Endothelial cell of umbilical vein (primary cell): ENCODE data around the gene NCK2. TPM values are rescaled to one million over a fixed set of nuclear protein-coding genes. Genes with fewer than 3 reads are reported as not detected.

ENCODE experiments used
- BruUV-seq: library from RNA; stranded (reverse); fragments of 400-500 nt; replicated peaks from 2 replicates; lab custom pipeline; 2021; lab: Mats Ljungman, UMichigan
- CTCF ChIA-PET: fragments of 300-600, 350-600 bp; sonication (Branson Sonifier 250); formaldehyde crosslinking; loops from one replicate; lab custom pipeline; 2021; ENCODE audit warnings: antibody characterized with exemption, inconsistent platforms; lab: Charles Lee
- POLR2A ChIA-PET: fragments of 300-600, 350-600 bp; sonication (Branson Sonifier 250); formaldehyde crosslinking; loops from one replicate; lab custom pipeline; 2021; ENCODE audit warnings: antibody characterized with exemption, inconsistent platforms; lab: Charles Lee
- DNase-seq: peaks from one replicate; pipeline ENCODE4 v3.0.0-alpha.2; 2011; ENCODE audit warnings: low read depth, low spot score
- FAIRE-seq: peaks from 2 replicates; lab custom pipeline; 2011; peaks lifted over from hg19 to GRCh38; lab: Jason Lieb, UNC
- H2AFZ ChIP-seq: 2 replicates; pipeline ENCODE4 v1.6.0; 2012; ENCODE audit warnings: low read depth, low read length, control low read depth, inconsistent platforms
- H3K27ac ChIP-seq: 2 replicates; pipeline ENCODE4 v1.5.1; 2011; ENCODE audit warnings: low read depth, mild to moderate bottlenecking, control low read depth, low read length, moderate library complexity; ENCODE audit not compliant: insufficient read depth
- H3K27me3 ChIP-seq, 2 experiments: 2 replicates each; pipeline versions ENCODE4 v1.6.0 to v1.6.1; 2011; ENCODE audit warnings: low read length in 2 of 2, mixed read lengths in 1 of 2; ENCODE audit not compliant: control insufficient read depth in 2 of 2, insufficient read depth in 2 of 2
- H3K36me3 ChIP-seq, 2 experiments: 2 replicates in 1 of 2; 3 replicates in 1 of 2; pipeline ENCODE4 v1.5.1; 2011; ENCODE audit warnings: low read length in 2 of 2, mild to moderate bottlenecking in 1 of 2, moderate library complexity in 1 of 2; ENCODE audit not compliant: control insufficient read depth in 2 of 2, insufficient read depth in 2 of 2; ENCODE audit errors: extremely low read depth in 1 of 2
- H3K4me1 ChIP-seq: 3 replicates; pipeline ENCODE4 v1.5.1; 2011; ENCODE audit warnings: mild to moderate bottlenecking, low read length; ENCODE audit not compliant: control insufficient read depth, insufficient read depth; ENCODE audit errors: extremely low read depth
- H3K4me2 ChIP-seq: 2 replicates; pipeline ENCODE4 v1.6.1; 2011; ENCODE audit warnings: low read length, control low read depth, mixed read lengths; ENCODE audit not compliant: insufficient read depth
- H3K4me3 ChIP-seq, 3 experiments: fragments of 200-600 bp in 1 of 3; sonication (generic), shearing (Covaris generic) in 1 of 3; replicated peaks in 1 of 3; 2 replicates each; pipeline ENCODE4 v1.5.1; 2011 to 2016; ENCODE audit warnings: control low read depth in 3 of 3, low read length in 3 of 3, mild to moderate bottlenecking in 2 of 3, inconsistent platforms in 1 of 3, low read depth in 1 of 3, moderate library complexity in 1 of 3; ENCODE audit not compliant: insufficient read depth in 1 of 3
- H3K79me2 ChIP-seq: 2 replicates; pipeline ENCODE4 v1.6.0; 2012; ENCODE audit warnings: low read length, inconsistent platforms; ENCODE audit not compliant: control insufficient read depth, insufficient read depth
- H3K9ac ChIP-seq: replicated peaks from 2 replicates; pipeline ENCODE3; 2011; ENCODE audit warnings: low read length, control low read depth; ENCODE audit not compliant: insufficient read depth; ENCODE audit errors: extremely low read depth
- H3K9me1 ChIP-seq: replicated peaks from 3 replicates; pipeline ENCODE4 v1.6.0; 2011; ENCODE audit warnings: mild to moderate bottlenecking, low read length; ENCODE audit not compliant: control insufficient read depth, insufficient read depth; ENCODE audit errors: extremely low read depth
- H3K9me3 ChIP-seq: replicated peaks from 2 replicates; pipeline ENCODE4 v1.5.1; 2012; ENCODE audit warnings: low read length, inconsistent platforms; ENCODE audit not compliant: control insufficient read depth, insufficient read depth
- H4K20me1 ChIP-seq: replicated peaks from 2 replicates; pipeline ENCODE3; 2011; ENCODE audit warnings: mild to moderate bottlenecking, low read length; ENCODE audit not compliant: control insufficient read depth, insufficient read depth; ENCODE audit errors: extremely low read depth
- CTCF ChIP-seq, 2 donors: IDR thresholded peaks; 1 replicate in 1 of 2; 2 replicates in 1 of 2; pipeline ENCODE4 v1.5.1; 2011; ENCODE audit warnings: low read length in 2 of 2, mild to moderate bottlenecking in 2 of 2, moderate library complexity in 2 of 2, control low read depth in 1 of 2, inconsistent platforms in 1 of 2, low read depth in 1 of 2; ENCODE audit not compliant: insufficient read depth in 1 of 2; ENCODE audit errors: extremely low read depth in 1 of 2
- EZH2 ChIP-seq: IDR thresholded peaks from 2 replicates; pipeline ENCODE4 v1.6.1; 2012; ENCODE audit warnings: borderline replicate concordance, low read depth, mild to moderate bottlenecking, moderate library complexity, low read length, inconsistent platforms; ENCODE audit not compliant: severe bottlenecking
- FOS ChIP-seq: IDR thresholded peaks from 2 replicates; pipeline ENCODE4 v1.6.1; 2011; ENCODE audit warnings: mild to moderate bottlenecking, low read length, moderate library complexity, borderline replicate concordance; ENCODE audit not compliant: insufficient read depth
- GATA2 ChIP-seq: IDR thresholded peaks from 2 replicates; pipeline ENCODE4 v1.7.0; 2011; ENCODE audit warnings: low read depth, mild to moderate bottlenecking, moderate library complexity, mixed read lengths, low read length; ENCODE audit not compliant: insufficient read length, insufficient read depth
- JUN ChIP-seq: IDR thresholded peaks from 2 replicates; pipeline ENCODE4 v1.6.1; 2011; ENCODE audit warnings: borderline replicate concordance, low read depth; ENCODE audit not compliant: insufficient read length, insufficient read depth
- MAX ChIP-seq: IDR thresholded peaks from 2 replicates; pipeline ENCODE4 v1.6.1; 2011; ENCODE audit not compliant: insufficient read depth, insufficient read length
- MYC ChIP-seq: IDR thresholded peaks from one replicate; pipeline ENCODE4 v1.6.1; 2011; ENCODE audit warnings: mild to moderate bottlenecking, low read depth, low read length
- POLR2A ChIP-seq: IDR thresholded peaks from 2 replicates; pipeline ENCODE4 v1.6.1; 2012; ENCODE audit warnings: low read depth, mild to moderate bottlenecking, control low read depth, low read length
- POLR2AphosphoS5 ChIP-seq: IDR thresholded peaks from 2 replicates; pipeline ENCODE4 v1.6.1; 2012; ENCODE audit warnings: low read depth, mild to moderate bottlenecking, control low read depth, low read length, moderate library complexity; ENCODE audit not compliant: insufficient read depth
- dilution Hi-C: fragments of 300-500 bp; cut with MboI; formaldehyde crosslinking; loops from one replicate; pipeline ENCODE4 v1.15.0; 2019; ENCODE audit warnings: low sequenced_read_pairs; ENCODE audit not compliant: extremely low pct_ligation_motif_present
- intact Hi-C: fragments of 100-400 bp; cut with micrococcal nuclease; formaldehyde crosslinking; loops from one replicate; pipeline ENCODE4 v1.10.0; 2022
- polyA plus RNA-seq, 4 experiments: library from polyadenylated mRNA; depleted of rRNA in 3 of 4; stranded (reverse) in 3 of 4; unstranded in 1 of 4; fragments of >200 nt; gene quantifications; 2 replicates each; pipeline versions ENCODE4 v1.2.1 to v1.2.3, GENCODE V29; 2011 to 2012; ENCODE audit warnings: missing spikeins in 1 of 4
- total RNA-seq: library from RNA; stranded (reverse); gene quantifications from 2 replicates; pipeline ENCODE4 v1.2.3, GENCODE V29; 2021

NCK2 gene
- total and polyA plus RNA-seq, 2 donors (not counting 3 experiments of a cell fraction or from before 2014, with no cell fraction given), result 23.8 to 39.1 TPM

DNA sequence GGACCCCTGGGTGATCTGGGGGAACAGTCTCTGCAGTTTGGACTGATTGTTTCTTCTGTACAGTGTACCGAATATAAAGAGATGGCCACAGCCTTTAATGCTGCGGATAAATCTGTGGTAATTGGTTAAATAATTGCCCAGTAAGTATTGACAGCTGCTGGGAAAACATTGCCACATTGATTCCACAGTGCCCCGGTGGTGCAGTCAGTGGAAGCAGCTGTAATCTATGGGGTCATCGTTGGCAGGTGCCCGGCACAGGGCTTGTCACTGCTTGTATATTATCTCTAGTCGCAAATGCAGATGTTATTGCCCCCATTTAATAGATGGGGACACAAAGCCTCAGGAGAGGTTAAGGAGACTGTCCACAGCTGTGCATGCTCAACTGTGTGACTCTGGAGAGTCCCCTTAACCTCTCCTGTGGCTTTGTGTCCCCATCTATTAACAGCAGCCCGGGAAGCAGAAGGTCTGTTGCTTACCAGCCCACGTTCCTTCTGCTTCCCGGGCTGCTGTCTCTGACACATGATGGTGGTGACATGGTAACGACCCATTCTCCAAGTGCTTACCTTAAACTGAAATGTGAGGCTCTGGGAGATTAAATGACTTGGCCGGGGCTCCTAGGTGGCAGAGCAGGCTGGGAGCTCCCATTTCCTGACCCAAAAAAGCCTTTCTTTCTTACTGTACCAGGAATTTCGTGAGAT is 76.9 kb downstream of the NCK2 start:
- no peak for DNase-seq
- Histone ChIP-seq H3K27ac (no peak overlapping the region), H3K36me3 (peaks cover 0 to 2% of the 10 kb centered on the region in 2 experiments), H3K4me1 (no peaks in the 10 kb centered on the region), H4K20me1 (no peaks in the 10 kb centered on the region), H3K4me3 (no peak overlapping the region), H3K79me2 (peaks cover 6% of the 10 kb centered on the region), H2AFZ (no peak overlapping the region), H3K4me2 (no peak overlapping the region), H3K9me1 (no peaks in the 10 kb centered on the region), H3K27me3 (no peaks in the 10 kb centered on the region), H3K9ac (no peak overlapping the region), H3K9me3 (no peaks in the 10 kb centered on the region)
- TF ChIP-seq MYC (no peak), EZH2 (no peak), FOS (no peak), POLR2AphosphoS5 (no peak), JUN (no peak), GATA2 (no peak), CTCF (IDR thresholded peaks at IDR 0.05; ENCODE audit: extremely low read depth in 1 of 2, insufficient read depth in 1 of 2, low read depth in 1 of 2, low read length in 2 of 2) (no peak), POLR2A (no peak), MAX (no peak)
- FAIRE-seq, result no peak
- no TSS peak for BruUV-seq
- POLR2A ChIA-PET, result no interaction called here
- dilution Hi-C loops, result no loop called here
- CTCF ChIA-PET, result no interaction called here
- intact Hi-C loops, result no loop called here
